GM19025 (cell line): ENCODE measurements around the gene FABP2.
"Not testable (repeated sequence)": the region's sequence is repeated elsewhere in the genome, so short reads cannot be mapped to it uniquely, and the experiment has no call there.

Experiments
- ATAC-seq: cut with Tn5 transposase; IDR thresholded peaks from one replicate; pipeline ENCODE4 v1.9.1; 2021; ENCODE audit warnings: mild to moderate bottlenecking, low read depth, moderate library complexity; ENCODE audit not compliant: unreplicated experiment

Gene FABP2

GRCh38 chr4:119314356-119314755 is 7.6 kb downstream of the FABP2 start:
- no peak for ATAC-seq

GRCh38 chr4:119313237-119313636 is 8.7 kb downstream of the FABP2 start:
- ATAC-seq: no peak

- no peak for ATAC-seq
These were observed 11.1 kb downstream of the FABP2 start for GRCh38 chr4:119310826-119311225.

DNA sequence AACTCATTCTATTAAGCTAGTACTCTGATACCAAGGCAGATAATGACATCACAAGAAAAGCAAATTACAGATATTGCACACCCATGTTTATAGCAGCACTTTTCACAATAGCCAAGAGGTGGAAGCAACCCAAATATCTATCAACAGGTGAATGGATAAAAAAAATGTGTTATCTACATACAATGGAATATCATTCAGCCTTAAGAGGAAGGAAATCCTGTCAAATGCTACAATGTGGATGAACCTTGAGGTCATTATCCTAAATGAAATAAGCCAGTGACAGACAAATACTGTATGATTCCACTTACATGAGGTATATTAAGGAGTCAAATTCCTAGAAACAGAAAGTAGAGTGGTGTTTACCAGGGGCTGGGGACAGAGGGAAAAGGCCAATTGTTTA is 14.3 kb downstream of the FABP2 start:
- no peak for ATAC-seq

GRCh38 chr4:119304431-119304830 is 17.5 kb downstream of the FABP2 start:
- no peak for ATAC-seq

DNA sequence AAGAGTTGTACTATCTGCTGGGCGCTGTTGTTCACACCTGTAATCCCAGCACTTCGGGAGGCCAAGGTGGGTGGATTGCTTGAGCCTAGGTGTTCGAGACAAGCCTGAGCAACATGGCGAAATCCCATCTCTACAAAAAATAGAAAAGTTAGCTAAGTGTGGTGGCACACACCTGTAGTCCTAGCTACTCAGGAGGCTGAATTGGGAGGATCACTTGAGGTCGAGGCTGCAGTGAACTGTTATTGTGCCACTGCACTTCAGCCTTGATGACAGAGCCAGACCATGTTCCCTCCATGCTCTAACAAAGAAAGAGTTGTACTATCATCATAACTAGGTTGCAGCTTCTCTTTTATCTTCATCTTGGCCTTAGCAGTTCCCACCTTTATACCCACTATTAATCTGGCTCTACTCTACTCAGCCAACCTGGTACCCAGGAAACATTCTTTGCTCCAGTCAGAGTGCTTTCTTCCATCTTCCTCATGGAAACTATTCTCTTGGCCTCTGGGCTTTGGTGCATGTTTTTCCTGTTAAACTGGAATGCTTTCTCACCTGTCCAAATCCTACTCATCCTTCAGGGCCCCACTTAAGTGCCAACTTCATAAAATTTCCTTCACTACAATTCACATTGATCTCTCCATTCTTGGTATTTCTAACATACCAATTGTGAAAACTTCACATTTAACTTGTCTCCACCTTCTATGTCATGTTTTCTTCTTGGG is 18.2 kb downstream of the FABP2 start:
- no peak for ATAC-seq

DNA sequence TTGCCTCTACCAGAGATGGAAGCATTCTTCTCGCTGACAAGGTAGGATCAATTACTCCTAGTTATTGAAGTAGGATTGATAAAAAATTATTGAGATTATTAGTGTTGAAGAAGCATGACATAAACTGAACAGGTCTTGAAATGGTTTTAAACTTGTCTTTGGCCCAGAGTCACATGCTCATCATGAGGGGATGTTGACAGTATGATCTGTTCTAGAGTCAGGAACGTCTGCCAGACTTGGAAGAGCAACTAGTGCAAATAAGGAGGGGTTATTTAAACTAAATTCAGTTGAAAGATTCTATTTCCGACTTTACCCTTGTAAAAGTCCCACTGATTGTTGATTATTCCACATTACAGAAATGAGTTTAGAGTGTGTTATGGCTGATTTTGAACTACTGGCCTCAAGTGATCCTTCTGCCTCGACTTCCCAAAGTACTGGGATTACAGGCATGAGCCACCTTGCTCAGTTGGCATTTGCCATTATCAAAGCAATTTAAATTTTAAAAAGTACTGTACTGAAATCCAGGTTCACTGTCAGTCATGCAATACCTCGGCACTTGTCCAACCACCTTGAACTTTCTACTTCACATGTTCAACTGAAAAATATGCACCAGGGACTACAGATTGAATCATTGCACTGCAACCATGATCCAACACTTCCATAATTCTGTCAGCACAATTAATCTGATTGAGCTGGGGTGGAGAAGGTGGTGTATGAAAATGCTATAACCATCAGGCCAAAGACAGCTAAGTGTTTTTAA is 19.7 kb downstream of the FABP2 start:
- ATAC-seq: no peak

GRCh38 chr4:119300101-119300978 is 21.6 kb downstream of the FABP2 start:
- ATAC-seq: peak; percentile 95

GRCh38 chr4:119299741-119300100 is 22.2 kb downstream of the FABP2 start:
- peak; percentile 46 for ATAC-seq

DNA sequence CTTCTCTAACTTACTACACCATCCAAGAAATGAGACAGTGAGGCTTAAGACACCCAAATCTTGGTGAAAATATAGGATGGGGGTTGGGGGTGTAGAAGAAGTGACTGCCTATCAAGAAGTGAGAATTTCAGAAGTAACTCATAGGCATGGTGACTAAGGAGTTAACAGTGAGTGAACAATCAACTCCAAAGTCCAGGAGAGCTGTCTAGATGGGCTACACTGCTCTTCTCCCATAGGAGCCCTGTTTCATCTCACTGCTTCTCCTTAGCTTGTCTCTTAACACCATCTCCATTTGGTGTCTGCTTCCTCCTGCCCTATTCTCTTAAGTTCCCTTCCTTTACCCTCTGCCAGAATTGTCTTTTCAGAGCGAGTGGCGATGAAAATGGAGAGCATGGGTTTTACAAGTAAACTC is 22.7 kb downstream of the FABP2 start:
- ATAC-seq: no peak

DNA sequence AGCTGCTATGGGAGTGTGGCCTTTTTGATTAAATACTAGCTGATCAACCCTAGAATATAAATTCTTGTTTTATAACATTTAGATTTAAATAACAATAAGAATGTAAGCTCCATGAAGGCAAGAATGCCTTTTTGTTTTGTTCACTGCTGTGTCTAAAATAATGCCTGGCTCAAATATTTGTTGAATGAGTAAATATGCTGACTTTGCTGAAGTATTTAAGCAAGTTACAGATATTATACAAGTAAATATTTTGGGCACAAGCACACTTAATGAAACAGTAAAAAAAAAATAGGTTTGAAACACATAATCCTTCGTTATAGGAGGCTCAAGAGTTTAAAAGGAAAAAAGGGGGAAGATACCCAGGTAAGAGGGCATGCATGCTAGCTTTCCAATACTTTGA is 24.1 kb downstream of the FABP2 start:
- ATAC-seq: no peak

- no peak for ATAC-seq
These were observed 25.6 kb downstream of the FABP2 start for GRCh38 chr4:119296356-119296755.

DNA sequence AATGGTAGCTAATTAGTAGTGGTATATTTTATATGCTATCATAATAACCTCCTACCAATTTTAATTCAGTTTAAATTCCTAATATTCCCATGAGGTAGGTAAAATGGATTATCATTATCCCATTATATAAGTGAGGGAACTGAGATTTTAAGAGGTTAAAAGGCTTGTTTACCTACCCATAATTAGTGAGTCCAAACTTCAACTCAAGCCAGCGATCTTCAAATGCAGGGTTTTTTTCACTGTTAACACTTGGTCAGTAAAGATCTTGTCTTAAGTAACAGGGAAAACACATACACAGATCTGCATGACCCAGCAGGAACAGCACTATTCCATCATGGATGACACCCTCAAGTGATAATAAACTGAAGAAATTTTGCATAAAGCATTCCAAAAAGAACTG is 31.3 kb downstream of the FABP2 start:
- no peak for ATAC-seq

DNA sequence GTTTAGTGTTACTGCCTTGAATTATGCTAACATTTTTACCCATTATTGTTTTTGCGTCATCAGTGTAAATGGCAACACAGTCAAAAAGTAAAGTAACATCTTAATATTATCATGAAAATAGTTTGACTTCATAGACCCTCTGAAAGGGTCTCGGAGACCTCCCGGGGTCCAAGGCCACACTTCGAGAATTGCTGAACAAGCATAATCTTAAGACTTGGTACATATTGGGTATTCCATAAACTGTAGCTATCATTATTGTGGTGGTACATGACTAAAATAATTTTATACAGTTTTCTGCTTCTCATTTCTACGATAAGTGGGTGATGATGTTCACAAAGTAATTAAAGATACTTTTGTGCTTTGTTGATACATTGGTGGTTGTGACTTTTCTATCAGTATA is 32.6 kb downstream of the FABP2 start:
- ATAC-seq: no peak

DNA sequence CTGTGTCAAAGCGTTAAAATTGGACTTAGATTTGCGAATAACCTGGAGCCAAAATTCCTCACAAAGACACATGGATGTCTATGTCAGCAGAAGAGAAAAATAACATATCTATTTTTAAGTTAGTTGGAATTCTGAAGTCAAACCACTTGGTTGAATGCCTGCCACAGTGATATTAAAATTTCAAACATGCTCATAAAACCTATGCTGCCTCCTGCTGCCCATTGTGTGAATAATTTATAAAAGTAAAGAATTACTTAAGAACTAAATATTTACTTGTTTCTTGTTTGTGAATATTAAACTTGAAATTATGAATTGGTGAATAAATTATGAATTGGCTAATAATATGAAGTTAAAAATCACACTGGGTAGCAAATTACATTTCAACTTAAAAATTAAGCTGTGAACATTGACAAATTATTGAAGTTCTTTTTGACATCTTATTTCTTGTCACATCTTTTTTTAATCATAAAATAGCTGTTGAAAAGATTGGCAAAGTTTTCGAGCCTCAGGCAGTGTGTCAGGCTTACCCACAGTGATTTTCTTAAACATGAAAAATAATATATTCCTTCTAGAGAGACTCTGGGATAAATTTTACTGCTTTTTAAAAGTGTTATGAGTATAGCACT is 35.4 kb downstream of the FABP2 start:
- no peak for ATAC-seq

GRCh38 chr4:119284876-119285780 is 36.8 kb downstream of the FABP2 start:
- ATAC-seq: peak; percentile 73

- no peak for ATAC-seq
These were observed 40.5 kb downstream of the FABP2 start for GRCh38 chr4:119281393-119281792.

DNA sequence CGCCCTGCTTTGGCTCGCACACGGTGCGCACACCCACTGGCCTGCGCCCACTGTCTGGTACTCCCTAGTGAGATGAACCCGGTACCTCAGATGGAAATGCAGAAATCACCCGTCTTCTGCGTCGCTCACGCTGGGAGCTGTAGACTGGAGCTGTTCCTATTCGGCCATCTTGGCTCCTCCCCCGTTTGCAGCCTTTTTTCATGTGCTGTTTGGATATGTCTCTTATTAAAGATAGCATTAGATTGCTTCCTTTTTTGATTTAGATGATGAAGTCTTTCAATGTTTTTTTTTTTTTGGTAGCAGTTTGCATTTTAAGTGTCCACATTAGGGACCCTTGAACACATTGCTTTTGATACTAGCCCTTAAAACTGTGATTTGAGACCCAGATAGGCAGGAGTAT is 42.0 kb downstream of the FABP2 start:
- not testable (repeated sequence) for ATAC-seq

DNA sequence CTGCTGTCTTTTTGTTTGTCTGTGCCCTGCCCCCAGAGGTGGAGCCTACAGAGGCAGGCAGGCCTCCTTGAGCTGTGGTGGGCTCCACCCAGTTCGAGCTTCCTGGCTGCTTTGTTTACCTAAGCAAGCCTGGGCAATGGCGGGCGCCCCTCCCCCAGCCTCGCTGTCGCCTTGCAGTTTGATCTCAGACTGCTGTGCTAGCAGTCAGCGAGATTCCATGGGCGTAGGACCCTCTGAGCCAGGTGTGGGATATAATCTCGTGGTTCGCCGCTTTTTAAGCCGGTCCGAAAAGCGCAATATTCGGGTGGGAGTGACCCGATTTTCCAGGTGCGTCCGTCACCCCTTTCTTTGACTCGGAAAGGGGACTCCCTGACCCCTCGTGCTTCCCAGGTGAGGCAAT is 42.4 kb downstream of the FABP2 start:
- ATAC-seq: not testable (repeated sequence)
